ENCODE results near the gene MYO18B. TPM values are rescaled to one million over a fixed set of nuclear protein-coding genes. Genes with fewer than 3 reads are reported as not detected.

The MYO18B gene
- total RNA-seq, 1 donor from 2014 or later: 0.07 TPM

DNA sequence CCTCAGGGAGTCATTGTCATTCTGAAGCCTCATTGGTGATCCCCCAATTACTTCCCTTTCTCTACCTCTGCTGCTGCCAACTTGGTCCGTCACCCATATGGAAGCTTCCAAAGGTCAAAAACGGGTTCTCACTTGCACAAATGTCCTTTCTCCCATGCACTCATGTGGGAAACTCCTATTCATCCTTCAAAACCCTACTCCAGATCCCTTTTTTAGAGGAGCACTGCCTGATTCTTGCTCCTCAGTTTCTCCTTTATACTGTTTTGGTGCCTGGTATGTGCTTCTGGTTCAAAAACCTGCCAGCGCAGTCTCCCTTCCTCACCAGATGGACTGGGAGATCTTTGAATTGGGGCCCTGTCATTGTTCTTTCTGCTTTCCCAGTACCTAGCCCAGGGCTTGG, 41.9 kb downstream of the MYO18B start:
- Histone ChIP-seq H3K27me3 (ENCODE audit: insufficient read depth, low read length) (peaks cover 3% of the 10 kb centered on the region), H3K4me2 (ENCODE audit: low read length) (no peak overlapping the region), H4K20me1 (ENCODE audit: insufficient read depth, low read length) (no peaks in the 10 kb centered on the region), H3K9ac (ENCODE audit: low read length) (no peak overlapping the region), H3K9me3 (ENCODE audit: insufficient read depth, low read depth, low read length) (no peaks in the 10 kb centered on the region), H3K4me3 (ENCODE audit: insufficient read depth, low read depth, low read length) (no peak overlapping the region), H3K27ac (ENCODE audit: low read depth, low read length) (no peak overlapping the region), H3K4me1 (ENCODE audit: insufficient read depth, low read length) (no peaks in the 10 kb centered on the region), H3K79me2 (ENCODE audit: insufficient read depth, low read length) (no peaks in the 10 kb centered on the region), H3K36me3 (ENCODE audit: insufficient read depth, low read length) (no peaks in the 10 kb centered on the region), H2AFZ (ENCODE audit: low read depth, low read length) (no peak overlapping the region)
- FAIRE-seq: no peak
- H3K36me3 Mint-ChIP-seq (ENCODE audit: low read depth, unreplicated experiment): no peaks in the 10 kb centered on the region
- no peaks in the 10 kb centered on the region for H3K9me3 Mint-ChIP-seq (ENCODE audit: unreplicated experiment)
- no peak overlapping the region for H3K27ac Mint-ChIP-seq (ENCODE audit: unreplicated experiment)
- TF ChIP-seq, protein P1, sequence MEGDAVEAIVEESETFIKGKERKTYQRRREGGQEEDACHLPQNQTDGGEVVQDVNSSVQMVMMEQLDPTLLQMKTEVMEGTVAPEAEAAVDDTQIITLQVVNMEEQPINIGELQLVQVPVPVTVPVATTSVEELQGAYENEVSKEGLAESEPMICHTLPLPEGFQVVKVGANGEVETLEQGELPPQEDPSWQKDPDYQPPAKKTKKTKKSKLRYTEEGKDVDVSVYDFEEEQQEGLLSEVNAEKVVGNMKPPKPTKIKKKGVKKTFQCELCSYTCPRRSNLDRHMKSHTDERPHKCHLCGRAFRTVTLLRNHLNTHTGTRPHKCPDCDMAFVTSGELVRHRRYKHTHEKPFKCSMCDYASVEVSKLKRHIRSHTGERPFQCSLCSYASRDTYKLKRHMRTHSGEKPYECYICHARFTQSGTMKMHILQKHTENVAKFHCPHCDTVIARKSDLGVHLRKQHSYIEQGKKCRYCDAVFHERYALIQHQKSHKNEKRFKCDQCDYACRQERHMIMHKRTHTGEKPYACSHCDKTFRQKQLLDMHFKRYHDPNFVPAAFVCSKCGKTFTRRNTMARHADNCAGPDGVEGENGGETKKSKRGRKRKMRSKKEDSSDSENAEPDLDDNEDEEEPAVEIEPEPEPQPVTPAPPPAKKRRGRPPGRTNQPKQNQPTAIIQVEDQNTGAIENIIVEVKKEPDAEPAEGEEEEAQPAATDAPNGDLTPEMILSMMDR (IDR thresholded peaks at IDR 0.05; ENCODE audit: insufficient read depth, low read depth, low read length): no peak
- no peak for TF ChIP-seq EZH2 (IDR thresholded peaks at IDR 0.05; ENCODE audit: insufficient read depth, low read length)
- peaks cover 9% of the 10 kb centered on the region for H3K4me1 Mint-ChIP-seq (ENCODE audit: low read depth, unreplicated experiment)
- H3K4me3 Mint-ChIP-seq (ENCODE audit: unreplicated experiment): no peak overlapping the region
- H3K27me3 Mint-ChIP-seq (ENCODE audit: low read depth, unreplicated experiment): peaks cover 12% of the 10 kb centered on the region
- DNase-seq (ENCODE audit: low read depth): no peak

DNA sequence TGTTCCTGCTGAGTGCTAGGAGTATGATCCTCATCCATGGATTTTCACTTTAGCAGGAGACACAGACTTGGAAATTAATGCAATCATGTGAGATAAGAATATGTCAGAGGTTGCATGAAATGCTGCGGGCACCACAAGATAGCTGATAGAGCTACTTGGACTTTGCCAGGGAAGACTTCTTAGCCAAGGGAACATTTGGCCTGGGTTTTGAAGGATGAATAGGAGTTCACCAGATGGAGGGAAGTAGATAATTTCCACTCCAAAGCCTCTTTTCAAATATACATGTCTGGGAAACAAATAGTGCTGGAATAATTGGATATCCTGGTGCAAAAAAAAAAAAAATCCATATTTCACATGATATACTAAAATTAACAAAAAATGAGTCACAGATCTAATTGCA, 44.2 kb downstream of the MYO18B start:
- Mint-ChIP-seq H3K4me3 (ENCODE audit: unreplicated experiment) (no peak overlapping the region), H3K27ac (ENCODE audit: unreplicated experiment) (no peak overlapping the region), H3K4me1 (ENCODE audit: low read depth, unreplicated experiment) (peaks cover 9% of the 10 kb centered on the region), H3K27me3 (ENCODE audit: low read depth, unreplicated experiment) (peaks cover 12% of the 10 kb centered on the region), H3K9me3 (ENCODE audit: unreplicated experiment) (no peaks in the 10 kb centered on the region), H3K36me3 (ENCODE audit: low read depth, unreplicated experiment) (no peaks in the 10 kb centered on the region)
- no peak for DNase-seq (ENCODE audit: low read depth)
- Histone ChIP-seq H3K27ac (ENCODE audit: low read depth, low read length) (no peak overlapping the region), H3K9ac (ENCODE audit: low read length) (no peak overlapping the region), H3K79me2 (ENCODE audit: insufficient read depth, low read length) (no peaks in the 10 kb centered on the region), H3K4me3 (ENCODE audit: insufficient read depth, low read depth, low read length) (no peak overlapping the region), H3K4me1 (ENCODE audit: insufficient read depth, low read length) (no peaks in the 10 kb centered on the region), H2AFZ (ENCODE audit: low read depth, low read length) (no peak overlapping the region), H3K27me3 (ENCODE audit: insufficient read depth, low read length) (peaks cover 3% of the 10 kb centered on the region), H3K36me3 (ENCODE audit: insufficient read depth, low read length) (no peaks in the 10 kb centered on the region), H3K9me3 (ENCODE audit: insufficient read depth, low read depth, low read length) (no peaks in the 10 kb centered on the region), H3K4me2 (ENCODE audit: low read length) (no peak overlapping the region), H4K20me1 (ENCODE audit: insufficient read depth, low read length) (no peaks in the 10 kb centered on the region)
- TF ChIP-seq EZH2 (IDR thresholded peaks at IDR 0.05; ENCODE audit: insufficient read depth, low read length): no peak
- TF ChIP-seq, protein P1 (IDR thresholded peaks at IDR 0.05; ENCODE audit: insufficient read depth, low read depth, low read length): no peak
- no peak for FAIRE-seq

- H3K4me3 Mint-ChIP-seq (ENCODE audit: unreplicated experiment): no peak overlapping the region
- Histone ChIP-seq H3K9ac (ENCODE audit: low read length) (no peak overlapping the region), H3K4me1 (ENCODE audit: insufficient read depth, low read length) (no peaks in the 10 kb centered on the region), H3K27ac (ENCODE audit: low read depth, low read length) (no peak overlapping the region), H3K9me3 (ENCODE audit: insufficient read depth, low read depth, low read length) (no peaks in the 10 kb centered on the region), H3K4me2 (ENCODE audit: low read length) (no peak overlapping the region), H2AFZ (ENCODE audit: low read depth, low read length) (no peak overlapping the region), H3K27me3 (ENCODE audit: insufficient read depth, low read length) (peaks cover 3% of the 10 kb centered on the region), H3K36me3 (ENCODE audit: insufficient read depth, low read length) (no peaks in the 10 kb centered on the region), H4K20me1 (ENCODE audit: insufficient read depth, low read length) (no peaks in the 10 kb centered on the region), H3K79me2 (ENCODE audit: insufficient read depth, low read length) (no peaks in the 10 kb centered on the region), H3K4me3 (ENCODE audit: insufficient read depth, low read depth, low read length) (no peak overlapping the region)
- no peaks in the 10 kb centered on the region for H3K9me3 Mint-ChIP-seq (ENCODE audit: unreplicated experiment)
- no peaks in the 10 kb centered on the region for H3K4me1 Mint-ChIP-seq (ENCODE audit: low read depth, unreplicated experiment)
- FAIRE-seq (no peak), DNase-seq (ENCODE audit: low read depth) (no peak)
- TF ChIP-seq, protein P1 (IDR thresholded peaks at IDR 0.05; ENCODE audit: insufficient read depth, low read depth, low read length): no peak
- TF ChIP-seq EZH2 (IDR thresholded peaks at IDR 0.05; ENCODE audit: insufficient read depth, low read length): no peak
- H3K27me3 Mint-ChIP-seq (ENCODE audit: low read depth, unreplicated experiment): peaks cover 18% of the 10 kb centered on the region
- no peak overlapping the region for H3K27ac Mint-ChIP-seq (ENCODE audit: unreplicated experiment)
- H3K36me3 Mint-ChIP-seq (ENCODE audit: low read depth, unreplicated experiment): no peaks in the 10 kb centered on the region
Measured at GRCh38 chr22:25791556-25791955, 49.6 kb downstream of the MYO18B start.

All from astrocyte (in vitro differentiated cells and primary cell).